ENCODE results near the gene ZNG1B.
"Not testable (repeated sequence)": the region's sequence is repeated elsewhere in the genome, so short reads cannot be mapped to it uniquely, and the experiment has no call there.

The ZNG1B gene

GRCh38 chr2:113541976-113542485, 104.5 kb downstream of the ZNG1B start:
- no CpG with 5 or more reads among the region's 64 CpGs for WGBS (ENCODE audit: extremely low coverage, insufficient coverage, insufficient read length)
- not testable (repeated sequence) for H2BK12ac ChIP-seq (ENCODE audit: low read length); H3K4me1 ChIP-seq (ENCODE audit: control insufficient read depth in 1 of 2, insufficient read depth in 2 of 2, low read length in 2 of 2); H3K14ac ChIP-seq (ENCODE audit: low read length); H4K91ac ChIP-seq (ENCODE audit: low read depth, low read length); H2BK120ac ChIP-seq (ENCODE audit: insufficient read depth, low read length, poor library complexity); H4K8ac ChIP-seq (ENCODE audit: low read depth, low read length); H2AK5ac ChIP-seq (ENCODE audit: low read length); H2BK5ac ChIP-seq (ENCODE audit: low read depth, low read length, poor library complexity); H3K36me3 ChIP-seq (ENCODE audit: control insufficient read depth in 1 of 2, insufficient read depth in 2 of 2, low read length in 2 of 2); DNase-seq; H3K79me1 ChIP-seq (ENCODE audit: low read length); H3K9ac ChIP-seq (ENCODE audit: low read length); H4K12ac ChIP-seq (ENCODE audit: low read depth, low read length); H3K4ac ChIP-seq (ENCODE audit: low read depth, low read length); H2AFZ ChIP-seq (ENCODE audit: insufficient read depth, low read length, poor library complexity); H3K79me2 ChIP-seq (ENCODE audit: control insufficient read depth, insufficient read depth, low read length, poor library complexity); H3K27ac ChIP-seq (ENCODE audit: low read depth, low read length); H3K18ac ChIP-seq (ENCODE audit: low read length); H3K9me3 ChIP-seq (ENCODE audit: insufficient read depth, low read depth, low read length); H3K23ac ChIP-seq (ENCODE audit: low read length); H3K27me3 ChIP-seq (ENCODE audit: insufficient read depth, low read length)
- peak overlapping the region; percentile 54 for H3K4me3 ChIP-seq (ENCODE audit: low read depth, low read length)
- peak overlapping the region; percentile 76 for H3K4me2 ChIP-seq (ENCODE audit: low read length)

- not testable (repeated sequence) for H3K4ac ChIP-seq (ENCODE audit: low read depth, low read length); H2BK5ac ChIP-seq (ENCODE audit: low read depth, low read length, poor library complexity); H2AK5ac ChIP-seq (ENCODE audit: low read length); H3K27ac ChIP-seq (ENCODE audit: low read depth, low read length); H3K27me3 ChIP-seq (ENCODE audit: insufficient read depth, low read length); H3K4me3 ChIP-seq (ENCODE audit: low read depth, low read length); DNase-seq; H3K4me2 ChIP-seq (ENCODE audit: low read length); H3K79me1 ChIP-seq (ENCODE audit: low read length); H3K18ac ChIP-seq (ENCODE audit: low read length); H4K91ac ChIP-seq (ENCODE audit: low read depth, low read length); H2BK120ac ChIP-seq (ENCODE audit: insufficient read depth, low read length, poor library complexity); H3K4me1 ChIP-seq (ENCODE audit: control insufficient read depth in 1 of 2, insufficient read depth in 2 of 2, low read length in 2 of 2); H2AFZ ChIP-seq (ENCODE audit: insufficient read depth, low read length, poor library complexity); H3K9ac ChIP-seq (ENCODE audit: low read length); H2BK12ac ChIP-seq (ENCODE audit: low read length); H4K8ac ChIP-seq (ENCODE audit: low read depth, low read length); H3K14ac ChIP-seq (ENCODE audit: low read length); H3K9me3 ChIP-seq (ENCODE audit: insufficient read depth, low read depth, low read length); H3K23ac ChIP-seq (ENCODE audit: low read length); H3K79me2 ChIP-seq (ENCODE audit: control insufficient read depth, insufficient read depth, low read length, poor library complexity); H3K36me3 ChIP-seq (ENCODE audit: control insufficient read depth in 1 of 2, insufficient read depth in 2 of 2, low read length in 2 of 2); H4K12ac ChIP-seq (ENCODE audit: low read depth, low read length)
- no CpG with 5 or more reads among the region's 9 CpGs for WGBS (ENCODE audit: extremely low coverage, insufficient coverage, insufficient read length)
Observed at GRCh38 chr2:113542529-113542928, 105.0 kb downstream of the ZNG1B start.
